ENCODE data around the gene NDRG4. TPM values are rescaled to one million over a fixed set of nuclear protein-coding genes. Genes with fewer than 3 reads are reported as not detected.

NDRG4 gene
- total and polyA plus RNA-seq, 2 experiments from 2014 or later = 3.4 to 7.1 TPM

GRCh38 chr16:58501242-58502131 is 1.5 kb downstream of the NDRG4 start:
- TF ChIP-seq EZH2 (IDR thresholded peaks at IDR 0.05; ENCODE audit: insufficient read depth, poor library complexity, severe bottlenecking) = no peak
- TF ChIP-seq EZH2phosphoT487 (IDR thresholded peaks at IDR 0.05; ENCODE audit: insufficient read depth, low read depth) = no peak
- no peaks in the 10 kb centered on the region for H4K20me1 ChIP-seq (ENCODE audit: insufficient read depth)
- 0 out of 2 replicates have a peak overlapping the region, but pooled peaks have one; percentile 5 for H3K9ac ChIP-seq
- peak overlapping the region; percentile 56 for H3K4me3 ChIP-seq
- no peaks in the 10 kb centered on the region for H3K9me3 ChIP-seq (ENCODE audit: low read depth)
- no peaks in the 10 kb centered on the region for H3K79me2 ChIP-seq (ENCODE audit: insufficient read depth)
- peak overlapping the region; percentile 67 for H2AFZ ChIP-seq
- no peaks in the 10 kb centered on the region for H3F3A ChIP-seq (ENCODE audit: insufficient read depth)
- peaks cover 3% of the 10 kb centered on the region; the same call in 1 of the 2 replicates for H3K27me3 ChIP-seq (replicated peaks; ENCODE audit: insufficient read depth)
- H3K4me2 ChIP-seq (ENCODE audit: unreplicated experiment) = peak overlapping the region; percentile 49
- 0 out of 2 replicates have a peak, but pooled peaks cover 8% of the 10 kb centered on the region for H3K4me1 ChIP-seq (ENCODE audit: insufficient read depth)
- 24 to 25% methylated on average over 41 of the region's 42 CpGs for WGBS, 2 experiments (ENCODE audit: low coverage in 1 of 2, low lambda C conversion rate in 2 of 2, missing lambda C conversion rate in 2 of 2)
- peak; percentile 26 for DNase-seq
- no peak overlapping the region for H3K27ac ChIP-seq
- H3K9me2 ChIP-seq (ENCODE audit: insufficient read depth) = no peaks in the 10 kb centered on the region
- no peaks in the 10 kb centered on the region for H3K36me3 ChIP-seq (ENCODE audit: low read depth)
- in situ Hi-C loops (cut with MboI) = no loop called here

DNA sequence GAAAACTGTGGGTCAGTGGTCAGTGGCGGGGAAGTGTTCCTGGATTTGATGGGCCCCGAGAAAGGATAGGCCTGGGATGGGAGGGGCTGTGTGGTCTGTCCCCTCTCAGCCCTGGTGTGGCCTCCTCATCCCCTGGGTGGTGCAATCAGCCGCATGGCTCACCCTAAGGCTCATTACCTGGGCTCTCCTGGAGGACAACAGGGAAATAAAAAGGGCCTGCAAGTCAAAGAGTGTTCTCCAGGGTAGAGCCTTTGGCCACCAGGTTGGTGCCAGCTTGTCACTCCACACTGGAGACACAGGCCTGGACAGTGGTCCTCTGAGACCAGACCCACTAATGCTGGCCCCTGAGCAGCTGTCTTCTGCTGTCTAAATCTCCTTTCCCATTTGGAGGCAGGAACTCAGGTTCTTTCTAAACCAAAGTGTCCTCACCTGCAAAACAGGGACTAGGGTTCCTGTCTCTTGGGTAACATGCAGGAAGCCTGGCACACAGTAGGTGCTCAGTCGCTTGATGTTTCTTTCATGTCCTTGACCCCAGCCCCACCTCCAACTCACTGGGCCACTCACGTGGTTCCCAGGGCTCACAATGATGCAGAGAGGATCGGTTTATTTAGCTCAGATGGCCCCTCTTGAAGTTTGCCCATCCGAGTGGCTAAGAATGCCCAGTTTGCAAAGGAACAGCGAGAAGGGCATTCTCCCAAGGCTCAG is 2.4 kb downstream of the NDRG4 start:
- Histone ChIP-seq H3K36me3 (ENCODE audit: low read depth) (no peaks in the 10 kb centered on the region), H3K9ac (no peak overlapping the region), H3K9me3 (ENCODE audit: low read depth) (no peaks in the 10 kb centered on the region), H3K27ac (no peak overlapping the region), H3K27me3 (replicated peaks; ENCODE audit: insufficient read depth) (peaks cover 3% of the 10 kb centered on the region; the same call in 1 of the 2 replicates), H2AFZ (no peak overlapping the region), H3K4me3 (no peak overlapping the region), H3K4me2 (ENCODE audit: unreplicated experiment) (no peak overlapping the region), H3K79me2 (ENCODE audit: insufficient read depth) (no peaks in the 10 kb centered on the region), H3F3A (ENCODE audit: insufficient read depth) (no peaks in the 10 kb centered on the region), H3K4me1 (ENCODE audit: insufficient read depth) (0 out of 2 replicates have a peak, but pooled peaks cover 8% of the 10 kb centered on the region), H4K20me1 (ENCODE audit: insufficient read depth) (no peaks in the 10 kb centered on the region), H3K9me2 (ENCODE audit: insufficient read depth) (no peaks in the 10 kb centered on the region)
- WGBS, 2 experiments (ENCODE audit: low coverage in 1 of 2, low lambda C conversion rate in 2 of 2, missing lambda C conversion rate in 2 of 2) = 75 to 83% methylated on average over 8 of the region's 8 CpGs
- in situ Hi-C loops (cut with MboI) = no loop called here
- no peak for TF ChIP-seq EZH2 (IDR thresholded peaks at IDR 0.05; ENCODE audit: insufficient read depth, poor library complexity, severe bottlenecking)
- TF ChIP-seq EZH2phosphoT487 (IDR thresholded peaks at IDR 0.05; ENCODE audit: insufficient read depth, low read depth) = no peak
- DNase-seq = no peak

DNA sequence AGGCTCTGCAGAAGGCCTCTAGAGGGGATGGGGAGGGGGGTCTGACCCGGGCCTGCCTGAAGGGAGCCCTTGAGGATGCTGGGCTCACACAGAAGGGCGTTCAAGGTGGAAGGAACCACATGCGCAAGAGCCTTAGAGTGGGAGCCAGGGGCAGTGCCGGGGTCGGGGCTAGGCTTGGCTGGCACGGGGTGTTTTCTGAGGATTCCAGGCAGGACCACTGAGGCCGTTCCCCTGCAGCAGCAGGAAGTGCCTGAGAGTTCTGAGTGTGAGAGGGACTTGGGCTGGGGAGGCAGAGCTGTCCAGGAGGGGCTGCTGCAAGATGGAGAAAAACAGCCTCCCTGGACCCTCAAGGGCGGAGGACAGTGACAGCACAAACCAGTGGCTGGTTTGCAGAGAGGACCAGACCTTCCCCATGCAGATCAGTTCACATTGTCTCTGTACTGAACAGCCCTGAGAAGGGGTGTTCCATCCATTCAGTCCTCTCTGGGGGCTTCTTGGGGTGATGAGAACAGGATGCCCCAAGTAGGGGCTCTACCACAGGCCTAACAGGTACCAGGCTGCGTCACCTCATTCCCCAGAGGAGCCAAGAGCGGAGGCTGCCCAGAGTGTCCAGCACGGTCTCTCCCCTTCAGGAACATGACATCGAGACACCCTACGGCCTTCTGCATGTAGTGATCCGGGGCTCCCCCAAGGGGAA is 3.4 kb downstream of the NDRG4 start:
- WGBS, 2 experiments (ENCODE audit: low coverage in 1 of 2, low lambda C conversion rate in 2 of 2, missing lambda C conversion rate in 2 of 2) = 87 to 90% methylated on average over 13 to 14 of the region's 14 CpGs
- Histone ChIP-seq H3K4me2 (ENCODE audit: unreplicated experiment) (no peak overlapping the region), H4K20me1 (ENCODE audit: insufficient read depth) (no peaks in the 10 kb centered on the region), H3K36me3 (ENCODE audit: low read depth) (no peaks in the 10 kb centered on the region), H3F3A (ENCODE audit: insufficient read depth) (no peaks in the 10 kb centered on the region), H3K27ac (no peak overlapping the region), H3K27me3 (replicated peaks; ENCODE audit: insufficient read depth) (peaks cover 3% of the 10 kb centered on the region; the same call in 1 of the 2 replicates), H3K9me3 (ENCODE audit: low read depth) (no peaks in the 10 kb centered on the region), H3K4me3 (no peak overlapping the region), H3K4me1 (ENCODE audit: insufficient read depth) (0 out of 2 replicates have a peak, but pooled peaks cover 8% of the 10 kb centered on the region), H3K79me2 (ENCODE audit: insufficient read depth) (no peaks in the 10 kb centered on the region), H3K9me2 (ENCODE audit: insufficient read depth) (no peaks in the 10 kb centered on the region), H2AFZ (no peak overlapping the region), H3K9ac (no peak overlapping the region)
- in situ Hi-C loops (cut with MboI) = no loop called here
- DNase-seq = no peak
- no peak for TF ChIP-seq EZH2 (IDR thresholded peaks at IDR 0.05; ENCODE audit: insufficient read depth, poor library complexity, severe bottlenecking)
- TF ChIP-seq EZH2phosphoT487 (IDR thresholded peaks at IDR 0.05; ENCODE audit: insufficient read depth, low read depth) = no peak

Measured in GM23248 (cell line).